ENCODE data around the gene SOX11.

The SOX11 gene

GRCh38 chr2:5696945-5697521 is 4.8 kb downstream of the SOX11 start:
- FAIRE-seq (no peak), DNase-seq (ENCODE audit: insufficient read length, low spot score) (no peak)
- TF ChIP-seq POLR2A (IDR thresholded peaks at IDR 0.05; ENCODE audit: low read depth, low read length) = no peak

- FAIRE-seq = no peak
- DNase-seq (ENCODE audit: insufficient read length, low spot score) = no peak
- no peak for TF ChIP-seq POLR2A (IDR thresholded peaks at IDR 0.05; ENCODE audit: low read depth, low read length)
Measured at GRCh38 chr2:5697562-5697961, 5.4 kb downstream of the SOX11 start.

GRCh38 chr2:5698134-5698533 is 6.0 kb downstream of the SOX11 start:
- no peak for DNase-seq (ENCODE audit: insufficient read length, low spot score)
- no peak for FAIRE-seq
- no peak for TF ChIP-seq POLR2A (IDR thresholded peaks at IDR 0.05; ENCODE audit: low read depth, low read length)

- FAIRE-seq = no peak
- TF ChIP-seq POLR2A (IDR thresholded peaks at IDR 0.05; ENCODE audit: low read depth, low read length) = no peak
- no peak for DNase-seq (ENCODE audit: insufficient read length, low spot score)
Measured at GRCh38 chr2:5699963-5700362, 7.8 kb downstream of the SOX11 start.

GRCh38 chr2:5700551-5700950 is 8.4 kb downstream of the SOX11 start:
- no peak for DNase-seq (ENCODE audit: insufficient read length, low spot score)
- TF ChIP-seq POLR2A (IDR thresholded peaks at IDR 0.05; ENCODE audit: low read depth, low read length) = no peak
- FAIRE-seq = no peak

GRCh38 chr2:5701266-5701665 is 9.1 kb downstream of the SOX11 start:
- no peak for DNase-seq (ENCODE audit: insufficient read length, low spot score)
- no peak for TF ChIP-seq POLR2A (IDR thresholded peaks at IDR 0.05; ENCODE audit: low read depth, low read length)
- no peak for FAIRE-seq

GRCh38 chr2:5703166-5703565 is 11.0 kb downstream of the SOX11 start:
- DNase-seq (ENCODE audit: insufficient read length, low spot score) (no peak), FAIRE-seq (no peak)
- no peak for TF ChIP-seq POLR2A (IDR thresholded peaks at IDR 0.05; ENCODE audit: low read depth, low read length)

GRCh38 chr2:5705490-5705889 is 13.3 kb downstream of the SOX11 start:
- no peak for FAIRE-seq
- no peak for DNase-seq (ENCODE audit: insufficient read length, low spot score)
- no peak for TF ChIP-seq POLR2A (IDR thresholded peaks at IDR 0.05; ENCODE audit: low read depth, low read length)

GRCh38 chr2:5706717-5707455 is 14.7 kb downstream of the SOX11 start:
- TF ChIP-seq POLR2A (IDR thresholded peaks at IDR 0.05; ENCODE audit: low read depth, low read length) = no peak
- DNase-seq (ENCODE audit: insufficient read length, low spot score) (no peak), FAIRE-seq (no peak)

- FAIRE-seq (no peak), DNase-seq (ENCODE audit: insufficient read length, low spot score) (no peak)
- no peak for TF ChIP-seq POLR2A (IDR thresholded peaks at IDR 0.05; ENCODE audit: low read depth, low read length)
Measured at GRCh38 chr2:5710615-5711014, 18.4 kb downstream of the SOX11 start.

- no peak for FAIRE-seq
- TF ChIP-seq POLR2A (IDR thresholded peaks at IDR 0.05; ENCODE audit: low read depth, low read length) = no peak
- DNase-seq (ENCODE audit: insufficient read length, low spot score) = no peak
Measured at GRCh38 chr2:5713101-5713500, 20.9 kb downstream of the SOX11 start.

GRCh38 chr2:5719629-5720334 is 27.6 kb downstream of the SOX11 start:
- FAIRE-seq (no peak), DNase-seq (ENCODE audit: insufficient read length, low spot score) (no peak)
- TF ChIP-seq POLR2A (IDR thresholded peaks at IDR 0.05; ENCODE audit: low read depth, low read length) = no peak

GRCh38 chr2:5720426-5720825 is 28.2 kb downstream of the SOX11 start:
- no peak for TF ChIP-seq POLR2A (IDR thresholded peaks at IDR 0.05; ENCODE audit: low read depth, low read length)
- FAIRE-seq (no peak), DNase-seq (ENCODE audit: insufficient read length, low spot score) (no peak)

- DNase-seq (ENCODE audit: insufficient read length, low spot score) (no peak), FAIRE-seq (no peak)
- no peak for TF ChIP-seq POLR2A (IDR thresholded peaks at IDR 0.05; ENCODE audit: low read depth, low read length)
Measured at GRCh38 chr2:5722236-5722635, 30.1 kb downstream of the SOX11 start.

Measured in H54 (cell line).